ENCODE measurements around the gene CISTR. TPM values are rescaled to one million over a fixed set of nuclear protein-coding genes. Genes with fewer than 3 reads are reported as not detected.

Gene CISTR
- total RNA-seq, 1 experiment from 2014 or later = not detected

- no peak for TF ChIP-seq EZH2 (IDR thresholded peaks at IDR 0.05; ENCODE audit: borderline replicate concordance, low read depth, low read length, poor library complexity, severe bottlenecking)
- TF ChIP-seq, protein P1, sequence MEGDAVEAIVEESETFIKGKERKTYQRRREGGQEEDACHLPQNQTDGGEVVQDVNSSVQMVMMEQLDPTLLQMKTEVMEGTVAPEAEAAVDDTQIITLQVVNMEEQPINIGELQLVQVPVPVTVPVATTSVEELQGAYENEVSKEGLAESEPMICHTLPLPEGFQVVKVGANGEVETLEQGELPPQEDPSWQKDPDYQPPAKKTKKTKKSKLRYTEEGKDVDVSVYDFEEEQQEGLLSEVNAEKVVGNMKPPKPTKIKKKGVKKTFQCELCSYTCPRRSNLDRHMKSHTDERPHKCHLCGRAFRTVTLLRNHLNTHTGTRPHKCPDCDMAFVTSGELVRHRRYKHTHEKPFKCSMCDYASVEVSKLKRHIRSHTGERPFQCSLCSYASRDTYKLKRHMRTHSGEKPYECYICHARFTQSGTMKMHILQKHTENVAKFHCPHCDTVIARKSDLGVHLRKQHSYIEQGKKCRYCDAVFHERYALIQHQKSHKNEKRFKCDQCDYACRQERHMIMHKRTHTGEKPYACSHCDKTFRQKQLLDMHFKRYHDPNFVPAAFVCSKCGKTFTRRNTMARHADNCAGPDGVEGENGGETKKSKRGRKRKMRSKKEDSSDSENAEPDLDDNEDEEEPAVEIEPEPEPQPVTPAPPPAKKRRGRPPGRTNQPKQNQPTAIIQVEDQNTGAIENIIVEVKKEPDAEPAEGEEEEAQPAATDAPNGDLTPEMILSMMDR (conservative IDR thresholded peaks at IDR 0.05; ENCODE audit: low read depth, low read length) = no peak
- ChIA-PET POLR2A (ENCODE audit: low non-redundant PET) (no interaction called here), CTCF (interaction anchor here (0.5 to 1.6 kb wide), 6 partner anchors 12 to 945 kb away, joined by 3 to 14 read pairs (median 4); no protein-coding TSS in a partner anchor)
- Histone ChIP-seq H3K27ac (ENCODE audit: low read depth, low read length, poor library complexity, severe bottlenecking) (no peak overlapping the region), H3K27me3 (replicated peaks; ENCODE audit: insufficient read depth, low read depth, low read length, poor library complexity) (no peaks in the 10 kb centered on the region), H3K4me1 (ENCODE audit: insufficient read depth, low read length, poor library complexity, severe bottlenecking) (peaks cover 42% of the 10 kb centered on the region), H3K9me3 (ENCODE audit: low read depth, low read length, poor library complexity, severe bottlenecking) (no peaks in the 10 kb centered on the region), H3K36me3 (ENCODE audit: insufficient read depth, low read length, poor library complexity, severe bottlenecking) (no peaks in the 10 kb centered on the region), H3K4me3 (ENCODE audit: low read depth, low read length, poor library complexity, severe bottlenecking) (no peak overlapping the region)
- DNase-seq (ENCODE audit: low spot score) = no peak
- no TSS peak for BruUV-seq (replicated peaks)
- intact Hi-C loops (cut with micrococcal nuclease; ENCODE audit: unreplicated experiment) = no loop called here
Observed at GRCh38 chr12:53758081-53758729, 6.4 kb upstream of the CISTR start.

DNA sequence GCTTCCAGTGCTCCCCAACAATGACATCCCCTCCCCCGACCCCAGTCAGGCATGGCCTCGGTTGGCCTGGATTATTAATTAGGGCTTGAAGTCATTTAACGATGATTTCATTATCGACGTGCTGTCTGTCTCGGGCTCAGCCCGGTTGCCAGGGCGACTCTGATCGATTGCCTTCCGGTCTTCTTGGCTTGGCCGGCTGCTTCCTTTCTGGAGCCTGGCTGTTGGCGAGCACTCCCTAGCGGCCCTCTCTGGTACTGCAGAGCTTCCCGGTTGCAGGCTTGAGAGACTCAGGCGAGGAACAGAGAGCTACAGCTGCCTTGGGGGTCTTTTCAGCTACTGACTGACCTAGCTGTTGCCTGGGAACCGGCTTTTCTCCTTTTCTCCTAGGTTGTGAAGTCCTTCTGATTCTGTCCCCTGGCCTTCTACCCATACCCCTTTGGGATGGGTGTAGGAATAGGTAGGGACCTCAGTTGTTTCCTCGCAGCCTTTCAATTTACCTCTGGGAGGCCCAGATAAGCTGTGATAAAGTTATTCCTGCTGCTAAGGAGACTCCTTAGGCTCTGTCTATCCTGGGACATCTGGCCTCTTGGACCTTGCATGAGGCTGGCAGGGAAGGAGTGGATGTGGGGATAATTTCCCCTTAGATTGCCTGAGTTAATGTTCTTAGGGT is 5.5 kb upstream of the CISTR start:
- peak; percentile 86 for DNase-seq (ENCODE audit: low spot score)
- ChIA-PET CTCF (interaction anchor here (0.6 to 1.6 kb wide), 11 partner anchors 11 to 458 kb away, joined by 3 to 14 read pairs (median 5); no protein-coding TSS in a partner anchor), POLR2A (ENCODE audit: low non-redundant PET) (interaction anchor here (0.8 kb wide), 1 partner anchor 58 kb away, joined by 8 read pairs; no protein-coding TSS in a partner anchor)
- Histone ChIP-seq H3K4me3 (ENCODE audit: low read depth, low read length, poor library complexity, severe bottlenecking) (no peak overlapping the region), H3K36me3 (ENCODE audit: insufficient read depth, low read length, poor library complexity, severe bottlenecking) (no peaks in the 10 kb centered on the region), H3K27me3 (replicated peaks; ENCODE audit: insufficient read depth, low read depth, low read length, poor library complexity) (no peaks in the 10 kb centered on the region), H3K27ac (ENCODE audit: low read depth, low read length, poor library complexity, severe bottlenecking) (no peak overlapping the region), H3K4me1 (ENCODE audit: insufficient read depth, low read length, poor library complexity, severe bottlenecking) (peaks cover 51% of the 10 kb centered on the region), H3K9me3 (ENCODE audit: low read depth, low read length, poor library complexity, severe bottlenecking) (no peaks in the 10 kb centered on the region)
- intact Hi-C loops (cut with micrococcal nuclease; ENCODE audit: unreplicated experiment) = no loop called here
- TF ChIP-seq, protein P1 (conservative IDR thresholded peaks at IDR 0.05; ENCODE audit: low read depth, low read length) = peak; percentile 96
- TF ChIP-seq EZH2 (IDR thresholded peaks at IDR 0.05; ENCODE audit: borderline replicate concordance, low read depth, low read length, poor library complexity, severe bottlenecking) = no peak
- BruUV-seq (replicated peaks) = no TSS peak

GRCh38 chr12:53756300-53757100 is 4.7 kb upstream of the CISTR start:
- Histone ChIP-seq H3K27ac (ENCODE audit: low read depth, low read length, poor library complexity, severe bottlenecking) (no peak overlapping the region), H3K9me3 (ENCODE audit: low read depth, low read length, poor library complexity, severe bottlenecking) (no peaks in the 10 kb centered on the region), H3K27me3 (replicated peaks; ENCODE audit: insufficient read depth, low read depth, low read length, poor library complexity) (no peaks in the 10 kb centered on the region), H3K4me3 (ENCODE audit: low read depth, low read length, poor library complexity, severe bottlenecking) (no peak overlapping the region), H3K36me3 (ENCODE audit: insufficient read depth, low read length, poor library complexity, severe bottlenecking) (no peaks in the 10 kb centered on the region), H3K4me1 (ENCODE audit: insufficient read depth, low read length, poor library complexity, severe bottlenecking) (peaks cover 59% of the 10 kb centered on the region)
- intact Hi-C loops (cut with micrococcal nuclease; ENCODE audit: unreplicated experiment) = no loop called here
- BruUV-seq (replicated peaks) = no TSS peak
- POLR2A ChIA-PET (ENCODE audit: low non-redundant PET) = no interaction called here
- CTCF ChIA-PET = interaction anchor here (0.6 to 1.6 kb wide), 10 partner anchors 10 to 459 kb away, joined by 3 to 14 read pairs (median 4); no protein-coding TSS in a partner anchor
- TF ChIP-seq, protein P1 (conservative IDR thresholded peaks at IDR 0.05; ENCODE audit: low read depth, low read length) = no peak
- TF ChIP-seq EZH2 (IDR thresholded peaks at IDR 0.05; ENCODE audit: borderline replicate concordance, low read depth, low read length, poor library complexity, severe bottlenecking) = no peak
- DNase-seq (ENCODE audit: low spot score) = no peak

Measured in A673 (cell line).